Gastroesophageal sphincter (tissue), 4 donors: ENCODE data around the gene THBS4. TPM values are rescaled to one million over a fixed set of nuclear protein-coding genes. Genes with fewer than 3 reads are reported as not detected.

Experiments used
- ATAC-seq: fragments of 150-250 bp; one replicate; pipeline ENCODE4 v1.9.1; 2016; ENCODE audit warnings: mild to moderate bottlenecking, moderate library complexity
- H3K27ac ChIP-seq, 4 donors: fragments of 200-600 bp; sonication (generic) in 3 of 4; 1 replicate in 3 of 4; 2 replicates in 1 of 4; pipeline ENCODE4 v1.5.1; 2016 to 2019
- H3K27me3 ChIP-seq: fragments of 200-600 bp; sonication (generic); one replicate; pipeline ENCODE4 v1.5.1; 2019
- H3K36me3 ChIP-seq, 2 donors: fragments of 200-600 bp; sonication (generic); one replicate each; pipeline ENCODE4 v1.5.1; 2019; ENCODE audit warnings: control low read depth in 1 of 2
- H3K4me1 ChIP-seq, 3 donors: fragments of 200-600 bp; sonication (generic); 1 replicate in 2 of 3; 2 replicates in 1 of 3; pipeline ENCODE4 v1.5.1; 2016 to 2019; ENCODE audit warnings: control low read depth in 2 of 3
- H3K4me3 ChIP-seq, 2 donors: fragments of 200-600 bp; sonication (generic); one replicate each; pipeline ENCODE4 v1.5.1; 2019; ENCODE audit warnings: mild to moderate bottlenecking in 1 of 2, moderate library complexity in 1 of 2
- H3K9me3 ChIP-seq, 3 donors: fragments of 200-600 bp; sonication (generic); one replicate each; pipeline ENCODE4 v1.5.1; 2017 to 2019; ENCODE audit warnings: control low read depth in 2 of 3
- CTCF ChIP-seq, 4 experiments: fragments of 200-600 bp in 2 of 4; fragments of 450-650 bp in 2 of 4; sonication (generic) in 1 of 4; IDR thresholded peaks; one replicate each; pipeline ENCODE4 v1.5.1; 2017 to 2019; ENCODE audit warnings: antibody characterized with exemption in 4 of 4, mild to moderate bottlenecking in 2 of 4, moderate library complexity in 2 of 4
- EP300 ChIP-seq: sonication (generic); formaldehyde crosslinking; IDR thresholded peaks from one replicate; pipeline ENCODE4 v1.6.1; 2017; ENCODE audit warnings: antibody characterized with exemption, mild to moderate bottlenecking
- POLR2A ChIP-seq, 2 donors: fragments of 450-650 bp; IDR thresholded peaks; one replicate each; pipeline ENCODE4 v1.6.1; 2017; ENCODE audit warnings: antibody characterized with exemption in 2 of 2, mild to moderate bottlenecking in 2 of 2, moderate library complexity in 1 of 2
- POLR2AphosphoS5 ChIP-seq: sonication (generic); formaldehyde crosslinking; IDR thresholded peaks from one replicate; pipeline ENCODE4 v1.6.1; 2017; ENCODE audit warnings: antibody characterized with exemption
- WGBS, 2 donors: methylation state at CpG; one replicate each; pipeline ENCODE4 v1.1.5; 2018; ENCODE audit warnings: low coverage in 1 of 2; 5-methylcytosine and 5-hydroxymethylcytosine counted together
- total RNA-seq, 4 donors: library from RNA; depleted of rRNA; stranded (reverse); fragments of >200 nt; gene quantifications; one replicate each; pipeline ENCODE4 v1.1.0, GENCODE V29; 2016

THBS4 gene
- total RNA-seq, 4 donors from 2014 or later = 18.6 to 82.8 (median 29.2) TPM

DNA sequence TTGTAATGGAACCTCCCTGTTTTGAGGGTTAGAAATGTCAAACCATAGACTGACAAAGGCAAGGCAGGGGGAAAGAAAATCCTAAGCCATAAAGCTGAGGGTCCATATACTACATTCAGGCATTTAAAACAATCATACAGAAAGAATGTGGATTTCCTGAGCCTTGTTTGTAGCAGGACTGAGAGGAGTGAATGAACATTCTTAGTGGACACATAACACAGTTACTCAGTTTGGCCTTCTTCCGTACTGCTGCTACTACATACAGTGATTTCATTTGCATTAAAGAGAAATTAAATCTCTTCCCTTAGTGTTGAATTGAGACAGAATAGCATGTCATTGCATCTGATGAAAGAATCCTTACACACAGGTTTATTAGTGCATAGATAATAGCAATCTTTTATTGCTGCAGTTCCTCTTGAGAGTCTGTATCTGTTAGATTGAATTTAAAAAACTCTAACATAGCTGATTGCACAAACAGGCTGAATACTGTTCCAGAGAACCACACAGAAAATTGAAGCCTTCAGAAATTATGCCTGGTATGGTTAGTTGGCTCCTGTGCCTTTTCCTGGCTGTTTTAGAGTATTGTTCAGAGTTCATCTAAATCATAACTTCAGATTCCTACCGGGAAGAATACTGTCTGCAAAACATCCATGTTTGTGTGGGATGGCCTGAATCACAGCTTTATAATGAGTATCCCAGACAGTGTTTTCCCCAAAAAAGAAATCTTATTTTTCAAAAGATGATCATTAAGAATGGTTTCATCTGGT, 42.1 kb upstream of the THBS4 start:
- TF ChIP-seq POLR2A (IDR thresholded peaks at IDR 0.05) (no peak), EP300 (no peak), POLR2AphosphoS5 (no peak), CTCF (IDR thresholded peaks at IDR 0.05) (no peak)
- ATAC-seq = no peak
- Histone ChIP-seq H3K9me3 (no peaks in the 10 kb centered on the region), H3K4me1 (peaks cover 0 to 19% (median 10%) of the 10 kb centered on the region in 3 donors), H3K4me3 (no peak overlapping the region), H3K36me3 (peaks cover 0 to 10% of the 10 kb centered on the region in 2 donors), H3K27ac (no peak overlapping the region), H3K27me3 (no peaks in the 10 kb centered on the region)
- WGBS, 2 donors = 71 to 81% methylated on average over 2 of the region's 2 CpGs

DNA sequence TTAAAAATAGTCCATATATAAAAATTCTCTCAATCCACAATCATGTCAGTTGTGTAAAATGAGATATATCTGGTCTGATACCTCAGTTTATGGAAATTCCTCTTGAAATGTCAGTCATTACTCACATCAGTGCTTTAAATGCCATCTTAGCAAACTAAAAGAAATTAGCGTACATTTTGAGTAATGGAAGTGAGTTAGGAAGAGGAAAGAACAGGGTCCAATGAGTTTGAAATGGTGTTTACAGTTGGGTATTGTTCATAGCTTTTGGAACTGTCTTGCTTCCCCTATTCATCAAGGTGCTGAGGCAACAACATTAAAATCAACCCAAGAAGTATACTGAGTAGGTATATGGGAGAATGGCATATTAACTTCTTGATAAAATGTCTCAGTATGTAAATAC, 35.4 kb upstream of the THBS4 start:
- Histone ChIP-seq H3K27ac (no peak overlapping the region), H3K36me3 (no peaks in the 10 kb centered on the region), H3K27me3 (no peaks in the 10 kb centered on the region), H3K4me1 (no peaks in the 10 kb centered on the region), H3K9me3 (no peaks in the 10 kb centered on the region), H3K4me3 (no peak overlapping the region)
- TF ChIP-seq CTCF (IDR thresholded peaks at IDR 0.05) = no peak
- no peak for TF ChIP-seq EP300
- TF ChIP-seq POLR2A (IDR thresholded peaks at IDR 0.05) = no peak
- no peak for TF ChIP-seq POLR2AphosphoS5
- WGBS, 2 donors = 88 to 100% methylated on average over 1 of the region's 1 CpG
- no peak for ATAC-seq

- no peak for ATAC-seq
- WGBS, 2 donors = 73 to 100% methylated on average over 1 of the region's 1 CpG
- TF ChIP-seq EP300 (no peak), CTCF (IDR thresholded peaks at IDR 0.05) (no peak), POLR2AphosphoS5 (no peak), POLR2A (IDR thresholded peaks at IDR 0.05) (no peak)
- Histone ChIP-seq H3K27ac (no peak overlapping the region), H3K4me1 (no peaks in the 10 kb centered on the region), H3K27me3 (no peaks in the 10 kb centered on the region), H3K9me3 (no peaks in the 10 kb centered on the region), H3K4me3 (no peak overlapping the region), H3K36me3 (no peaks in the 10 kb centered on the region)
Observed at GRCh38 chr5:80002677-80003076, 32.5 kb upstream of the THBS4 start.

DNA sequence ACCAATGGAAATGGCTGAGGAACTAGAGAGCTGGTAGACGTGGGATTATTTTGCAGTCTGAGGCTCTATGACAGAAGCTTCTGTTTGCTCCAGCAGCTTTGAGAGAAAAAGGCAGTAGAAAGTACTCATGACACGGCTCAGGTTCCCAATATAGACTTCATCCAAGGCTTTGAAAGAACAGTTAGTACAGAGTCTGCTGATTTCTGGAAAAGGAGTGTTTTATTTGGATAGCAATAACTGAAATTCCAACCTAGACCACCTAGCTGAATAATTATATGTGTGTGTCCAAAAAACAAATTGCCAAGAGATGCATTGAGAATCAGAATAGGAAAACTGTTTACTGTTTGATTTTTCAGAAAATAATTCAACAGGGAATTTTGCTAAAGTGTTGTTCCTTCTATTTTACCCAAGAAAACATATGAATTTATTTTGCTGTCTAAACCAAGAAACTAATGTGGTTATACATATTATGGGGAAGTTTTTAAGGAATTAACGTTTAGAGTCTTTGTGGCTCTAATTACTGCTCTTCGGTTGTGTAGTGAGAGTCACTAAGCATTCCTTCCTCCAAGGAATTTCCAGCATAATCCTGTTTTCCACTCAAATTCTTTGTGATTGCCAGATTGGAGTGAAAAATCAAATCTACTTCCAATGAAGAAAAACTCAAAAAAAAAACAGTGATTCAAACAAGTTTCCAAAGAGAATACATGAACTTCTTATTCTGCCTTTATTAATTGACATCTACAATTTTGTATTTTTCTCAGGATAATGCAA, 26.0 kb upstream of the THBS4 start:
- H3K36me3 ChIP-seq = no peaks in the 10 kb centered on the region
- H3K27me3 ChIP-seq = no peaks in the 10 kb centered on the region
- ATAC-seq = no peak
- WGBS, 2 donors = 53 to 54% methylated on average over 4 of the region's 4 CpGs
- H3K4me3 ChIP-seq = no peak overlapping the region
- no peak overlapping the region for H3K27ac ChIP-seq
- TF ChIP-seq CTCF (IDR thresholded peaks at IDR 0.05) (no peak), POLR2AphosphoS5 (no peak), EP300 (no peak), POLR2A (IDR thresholded peaks at IDR 0.05) (no peak)
- H3K9me3 ChIP-seq = no peaks in the 10 kb centered on the region
- H3K4me1 ChIP-seq = no peaks in the 10 kb centered on the region
